Kidney epithelial cell (primary cell): Measurements from ENCODE around the gene RAB6B. TPM values are rescaled to one million over a fixed set of nuclear protein-coding genes. Genes with fewer than 3 reads are reported as not detected.

ENCODE experiments used
- DNase-seq: peaks from one replicate; pipeline ENCODE4 v3.0.0-alpha.2; 2010; ENCODE audit warnings: low read depth
- H3K27me3 ChIP-seq: 2 replicates; pipeline ENCODE4 v1.6.0; 2011; ENCODE audit warnings: low read length; ENCODE audit not compliant: control insufficient read depth, insufficient read depth
- H3K36me3 ChIP-seq: 2 replicates; pipeline ENCODE4 v1.5.1; 2011; ENCODE audit warnings: low read length; ENCODE audit not compliant: control insufficient read depth, insufficient read depth
- H3K4me3 ChIP-seq: 2 replicates; pipeline ENCODE4 v1.5.1; 2011; ENCODE audit warnings: low read depth, mild to moderate bottlenecking, control low read depth, low read length
- CTCF ChIP-seq: IDR thresholded peaks from 2 replicates; pipeline ENCODE4 v1.5.1; 2011; ENCODE audit warnings: mild to moderate bottlenecking, moderate library complexity, low read length, control low read depth, inconsistent platforms; ENCODE audit not compliant: insufficient read depth, poor library complexity, severe bottlenecking
- total RNA-seq: library from RNA; depleted of rRNA; stranded (reverse); fragments of >200 nt; gene quantifications from 2 replicates; pipeline ENCODE4 v1.2.3, GENCODE V29; 2015

RAB6B gene
- total RNA-seq, 1 donor from 2014 or later, result 4.4 TPM

DNA sequence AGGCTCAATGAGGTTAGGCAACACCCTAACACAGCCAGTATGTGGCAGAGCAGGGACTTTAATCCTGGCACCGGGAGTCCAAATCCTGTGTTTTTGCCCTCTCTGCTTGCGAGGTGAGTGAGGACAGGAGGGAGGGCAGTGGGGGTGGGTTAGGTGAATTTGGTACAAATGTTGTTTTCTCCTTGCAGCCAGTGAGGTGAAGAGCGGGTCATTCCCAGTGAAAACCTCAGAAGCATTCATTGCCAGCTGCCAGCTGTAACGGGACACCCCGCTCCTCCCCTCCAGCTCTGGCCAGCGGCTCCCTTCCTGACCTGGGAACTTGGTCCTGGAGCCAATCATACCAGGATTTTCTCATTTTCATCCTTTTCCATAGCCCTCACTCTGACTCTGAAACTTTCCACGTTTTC lies 45.7 kb upstream of the RAB6B start:
- Histone ChIP-seq H3K4me3 (no peak overlapping the region), H3K36me3 (no peaks in the 10 kb centered on the region), H3K27me3 (no peaks in the 10 kb centered on the region)
- no peak for TF ChIP-seq CTCF
- DNase-seq, result peak; percentile 28

DNA sequence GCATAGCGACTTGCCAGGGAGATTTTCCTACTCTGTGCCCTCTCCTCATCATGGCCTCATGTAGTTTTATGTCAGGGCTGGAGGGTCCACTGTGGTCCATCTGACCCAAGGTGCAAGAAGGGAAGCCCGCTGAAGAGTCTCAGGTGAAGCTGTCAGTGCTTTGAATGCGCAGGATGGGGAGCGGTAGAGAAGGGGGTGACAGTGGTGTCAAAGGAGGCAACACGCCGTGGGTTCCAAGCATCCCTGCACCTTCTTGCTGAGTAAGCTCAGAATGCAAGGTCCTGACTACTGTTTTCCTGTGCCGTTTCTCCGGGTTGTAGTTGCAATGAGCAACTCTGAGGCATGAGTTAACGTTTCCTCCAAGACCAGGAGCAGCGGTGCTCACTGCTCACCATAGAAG lies 44.9 kb upstream of the RAB6B start:
- Histone ChIP-seq H3K4me3 (no peak overlapping the region), H3K27me3 (peaks cover 2% of the 10 kb centered on the region), H3K36me3 (no peaks in the 10 kb centered on the region)
- TF ChIP-seq CTCF, result no peak
- DNase-seq, result no peak

DNA sequence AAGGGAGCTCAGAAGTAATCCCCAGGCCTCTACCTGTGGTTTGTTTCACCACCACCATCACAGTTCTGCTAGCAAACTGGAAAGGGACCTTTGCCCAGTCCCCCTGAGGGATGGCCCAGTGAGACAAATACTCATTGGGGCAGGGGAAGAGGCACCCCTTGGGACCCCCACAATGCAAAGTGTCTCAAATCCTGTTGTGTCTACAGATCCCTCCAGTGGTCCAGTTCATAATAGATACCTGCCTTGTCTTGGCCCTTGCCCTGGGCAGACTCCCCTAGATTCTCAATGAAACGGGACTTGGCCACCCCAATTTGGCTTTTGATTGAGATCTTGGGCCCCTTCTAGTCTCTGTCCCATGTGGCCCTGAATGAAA lies 43.8 kb upstream of the RAB6B start:
- no peaks in the 10 kb centered on the region for H3K36me3 ChIP-seq
- H3K27me3 ChIP-seq, result peaks cover 2% of the 10 kb centered on the region
- no peak for DNase-seq
- TF ChIP-seq CTCF, result no peak
- H3K4me3 ChIP-seq, result no peak overlapping the region

GRCh38 chr3:133938770-133939462 lies 43.2 kb upstream of the RAB6B start:
- no peak overlapping the region for H3K4me3 ChIP-seq
- H3K36me3 ChIP-seq, result no peaks in the 10 kb centered on the region
- TF ChIP-seq CTCF, result peak; percentile 32
- DNase-seq, result no peak
- H3K27me3 ChIP-seq, result peaks cover 2% of the 10 kb centered on the region

DNA sequence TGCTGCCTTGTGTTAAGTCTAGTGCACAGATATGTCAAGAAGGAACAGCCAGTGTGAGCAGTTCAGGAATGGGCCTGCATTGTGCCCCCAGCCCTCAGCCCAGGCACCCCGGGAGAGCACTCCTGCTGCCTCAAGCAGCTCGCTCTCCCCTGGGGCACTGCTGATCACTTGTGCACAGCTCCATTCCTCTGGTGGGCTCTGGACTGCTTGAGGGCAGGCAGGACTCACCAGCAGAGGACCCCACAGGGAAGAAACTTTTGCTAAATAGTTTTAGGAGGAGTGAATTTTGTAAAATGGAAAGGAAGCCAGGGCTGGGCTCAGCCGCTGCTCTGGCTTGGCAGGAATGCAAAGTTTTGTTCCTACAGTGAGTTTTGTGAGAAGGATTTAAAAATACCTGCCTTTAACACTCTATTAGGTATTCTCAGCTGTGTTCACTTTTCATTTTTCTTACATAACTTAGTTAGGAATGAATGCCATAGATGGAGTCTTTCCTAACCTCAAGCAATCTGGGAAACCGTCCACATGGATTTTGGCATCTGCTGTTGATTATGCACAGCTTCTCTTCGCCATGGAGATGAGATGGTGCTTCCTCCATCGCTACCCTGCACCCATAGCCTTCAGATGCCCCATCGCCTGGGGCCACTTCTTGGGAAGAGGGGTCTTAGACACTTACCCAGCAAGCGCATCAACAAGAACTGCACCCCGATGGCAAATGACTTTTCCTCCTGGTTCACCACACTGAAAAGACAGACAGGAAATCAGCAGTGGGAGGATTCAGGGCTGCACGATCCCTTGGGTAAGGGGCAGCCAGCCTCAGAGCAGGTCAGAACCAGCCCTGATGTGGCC lies 42.3 kb upstream of the RAB6B start:
- no peak for DNase-seq
- H3K27me3 ChIP-seq, result peaks cover 2% of the 10 kb centered on the region
- H3K4me3 ChIP-seq, result no peak overlapping the region
- no peaks in the 10 kb centered on the region for H3K36me3 ChIP-seq
- no peak for TF ChIP-seq CTCF
